AG04449 (cell line): Measurements from ENCODE around the gene MOSPD2.

Experiments
- CTCF ChIA-PET: fragments of 350-600 bp; formaldehyde crosslinking; extraction: SDS; loops from one replicate; lab custom pipeline; 2021; ENCODE audit warnings: antibody characterized with exemption; lab: Yijun Ruan, JAX
- POLR2A ChIA-PET: fragments of 400-600, 350-600 bp; formaldehyde crosslinking; extraction: SDS; loops from one replicate; lab custom pipeline; 2020; ENCODE audit warnings: antibody characterized with exemption, inconsistent platforms; lab: Yijun Ruan, JAX
- DNase-seq: peaks from one replicate; pipeline ENCODE4 v3.0.0-alpha.2; 2010; ENCODE audit warnings: low read depth, low spot score
- H3K4me3 ChIP-seq: 2 replicates; pipeline ENCODE4 v1.5.1; 2011; ENCODE audit warnings: low read depth, mild to moderate bottlenecking, control low read depth, low read length
- CTCF ChIP-seq: IDR thresholded peaks from one replicate; pipeline ENCODE4 v1.5.1; 2011; ENCODE audit warnings: mild to moderate bottlenecking, moderate library complexity, low read length, control low read depth, inconsistent platforms; ENCODE audit not compliant: insufficient read depth; ENCODE audit errors: missing control alignments

Gene MOSPD2

GRCh38 chrX:14963447-14964236 lies 90.4 kb downstream of the MOSPD2 start:
- TF ChIP-seq CTCF = no peak
- DNase-seq = no peak
- no peak overlapping the region for H3K4me3 ChIP-seq
- ChIA-PET POLR2A (no interaction called here), CTCF (interaction anchor here (1.0 to 1.5 kb wide), 3 partner anchors 15 to 234 kb away, joined by 3 to 4 read pairs (median 4); no protein-coding TSS in a partner anchor)

- no peak overlapping the region for H3K4me3 ChIP-seq
- no peak for TF ChIP-seq CTCF
- no peak for DNase-seq
- ChIA-PET CTCF (interaction anchor here (1.0 to 1.5 kb wide), 3 partner anchors 14 to 235 kb away, joined by 3 to 4 read pairs (median 4); no protein-coding TSS in a partner anchor), POLR2A (no interaction called here)
Observed at GRCh38 chrX:14964500-14964899, 91.3 kb downstream of the MOSPD2 start.
